AG10803 (cell line): ENCODE data around the gene ETV6.

Experiments
- DNase-seq: peaks from one replicate; pipeline ENCODE4 v3.0.0; 2010; ENCODE audit warnings: low read depth
- H3K4me3 ChIP-seq: 2 replicates; pipeline ENCODE4 v1.5.1; 2011; ENCODE audit warnings: mild to moderate bottlenecking, low read length, control low read depth
- CTCF ChIP-seq: conservative IDR thresholded peaks from 2 replicates; pipeline ENCODE4 v1.5.1; 2011; ENCODE audit warnings: mild to moderate bottlenecking, low read length, control low read depth, inconsistent platforms

Gene ETV6

GRCh38 chr12:11836282-11837151, 187.0 kb downstream of the ETV6 start:
- no peak for TF ChIP-seq CTCF

GRCh38 chr12:11837216-11837934, 187.9 kb downstream of the ETV6 start:
- TF ChIP-seq CTCF, result no peak
- H3K4me3 ChIP-seq, result no peak overlapping the region
- no peak for DNase-seq

More at GRCh38 chr12:11836282-11837151, 187.0 kb downstream of the ETV6 start:
- no peak overlapping the region for H3K4me3 ChIP-seq
- DNase-seq, result no peak

GRCh38 chr12:11838403-11838802, 188.9 kb downstream of the ETV6 start:
- no peak for DNase-seq

GRCh38 chr12:11839091-11839641, 189.7 kb downstream of the ETV6 start:
- TF ChIP-seq CTCF, result no peak
- DNase-seq, result no peak
- H3K4me3 ChIP-seq, result no peak overlapping the region

More at GRCh38 chr12:11838403-11838802, 188.9 kb downstream of the ETV6 start:
- no peak for TF ChIP-seq CTCF
- H3K4me3 ChIP-seq, result no peak overlapping the region

GRCh38 chr12:11840366-11840765, 190.9 kb downstream of the ETV6 start:
- no peak for TF ChIP-seq CTCF
- no peak for DNase-seq
- no peak overlapping the region for H3K4me3 ChIP-seq

- TF ChIP-seq CTCF, result no peak
- H3K4me3 ChIP-seq, result no peak overlapping the region
- no peak for DNase-seq
These were observed 197.0 kb downstream of the ETV6 start for GRCh38 chr12:11846488-11846887.
